Measurements from ENCODE around the gene MED27.

The MED27 gene

GRCh38 chr9:131984564-131984963 is 95.1 kb downstream of the MED27 start:
- TF ChIP-seq ZNF629 (tag by site-specific recombination; IDR thresholded peaks at IDR 0.05) (no peak), ZNF660 (tag by site-specific recombination; IDR thresholded peaks at IDR 0.05) (no peak), ZSCAN30 (tag by site-specific recombination; IDR thresholded peaks at IDR 0.05) (no peak), ZNF514 (tag by site-specific recombination; IDR thresholded peaks at IDR 0.05) (no peak), ZBTB1 (tag by site-specific recombination; IDR thresholded peaks at IDR 0.05) (no peak), ZNF16 (tag by site-specific recombination; IDR thresholded peaks at IDR 0.05; ENCODE audit: low read depth) (no peak), ZNF558 (tag by site-specific recombination; IDR thresholded peaks at IDR 0.05) (no peak), ZNF302 (tag by site-specific recombination; IDR thresholded peaks at IDR 0.05; ENCODE audit: low read depth) (no peak), ZNF76 (tag by site-specific recombination; IDR thresholded peaks at IDR 0.05; ENCODE audit: borderline replicate concordance, low read depth) (no peak), KLF9 (tag by site-specific recombination; IDR thresholded peaks at IDR 0.05; ENCODE audit: low read depth) (no peak)
- ChIA-PET POLR2A (no interaction called here), CTCF (interaction anchor here (0.6 to 0.9 kb wide), 2 partner anchors 8 to 222 kb away, joined by 3 read pairs; no protein-coding TSS in a partner anchor)
- no peak overlapping the region for H3K27ac ChIP-seq (ENCODE audit: extremely low read depth, low read depth, low read length)
- peaks cover 7% of the 10 kb centered on the region for H3K4me1 ChIP-seq (ENCODE audit: control insufficient read depth, insufficient read depth, low read length)
- no peaks in the 10 kb centered on the region for H3K36me3 ChIP-seq (ENCODE audit: control insufficient read depth in 2 of 2, insufficient read depth in 1 of 2, low read length in 2 of 2)
- H3K9me3 ChIP-seq (ENCODE audit: control insufficient read depth, insufficient read depth, low read depth, low read length) = no peaks in the 10 kb centered on the region
- no peak overlapping the region for H3K4me3 ChIP-seq (ENCODE audit: low read depth, low read length)

- TF ChIP-seq ZNF501 (tag by site-specific recombination; IDR thresholded peaks at IDR 0.05) (no peak), ZNF174 (tag by site-specific recombination; IDR thresholded peaks at IDR 0.05) (no peak), ZNF404 (tag by site-specific recombination; IDR thresholded peaks at IDR 0.05) (no peak)
- Histone ChIP-seq H3K36me3 (ENCODE audit: control insufficient read depth in 2 of 2, insufficient read depth in 1 of 2, low read length in 2 of 2) (no peaks in the 10 kb centered on the region), H3K27ac (ENCODE audit: extremely low read depth, low read depth, low read length) (no peak overlapping the region), H3K9me3 (ENCODE audit: control insufficient read depth, insufficient read depth, low read depth, low read length) (no peaks in the 10 kb centered on the region), H3K4me3 (ENCODE audit: low read depth, low read length) (no peak overlapping the region), H3K4me1 (ENCODE audit: control insufficient read depth, insufficient read depth, low read length) (peaks cover 7% of the 10 kb centered on the region)
- ChIA-PET POLR2A (no interaction called here), CTCF (interaction anchor here (0.5 to 1.2 kb wide), 2 partner anchors 36 to 187 kb away, joined by 3 to 4 read pairs; no protein-coding TSS in a partner anchor)
These were observed 96.9 kb downstream of the MED27 start for GRCh38 chr9:131982671-131983239.

DNA sequence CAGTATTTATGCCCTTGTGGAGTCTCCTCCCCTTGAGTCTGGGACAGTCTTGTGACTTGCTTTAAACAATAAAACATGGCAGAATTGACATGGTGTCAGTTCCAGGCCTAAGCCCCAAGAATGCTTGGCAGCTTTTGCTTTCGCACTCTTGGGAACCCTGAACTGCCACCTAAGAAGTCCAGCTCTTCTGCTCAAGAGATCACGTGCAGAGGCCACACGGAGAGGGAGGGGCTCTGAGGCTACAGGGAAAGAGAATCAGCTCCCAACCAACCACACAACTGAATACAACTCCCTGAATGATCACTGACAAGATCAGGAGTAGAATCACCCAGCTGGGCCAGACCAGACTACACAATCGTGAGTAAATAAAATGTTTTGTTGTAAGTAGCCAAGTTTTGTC is 97.6 kb downstream of the MED27 start:
- Histone ChIP-seq H3K27ac (ENCODE audit: extremely low read depth, low read depth, low read length) (no peak overlapping the region), H3K36me3 (ENCODE audit: control insufficient read depth in 2 of 2, insufficient read depth in 1 of 2, low read length in 2 of 2) (no peaks in the 10 kb centered on the region), H3K4me3 (ENCODE audit: low read depth, low read length) (no peak overlapping the region), H3K9me3 (ENCODE audit: control insufficient read depth, insufficient read depth, low read depth, low read length) (no peaks in the 10 kb centered on the region), H3K4me1 (ENCODE audit: control insufficient read depth, insufficient read depth, low read length) (peaks cover 7% of the 10 kb centered on the region)
- CTCF ChIA-PET = no interaction called here
- POLR2A ChIA-PET = no interaction called here
- TF ChIP-seq, protein P1, sequence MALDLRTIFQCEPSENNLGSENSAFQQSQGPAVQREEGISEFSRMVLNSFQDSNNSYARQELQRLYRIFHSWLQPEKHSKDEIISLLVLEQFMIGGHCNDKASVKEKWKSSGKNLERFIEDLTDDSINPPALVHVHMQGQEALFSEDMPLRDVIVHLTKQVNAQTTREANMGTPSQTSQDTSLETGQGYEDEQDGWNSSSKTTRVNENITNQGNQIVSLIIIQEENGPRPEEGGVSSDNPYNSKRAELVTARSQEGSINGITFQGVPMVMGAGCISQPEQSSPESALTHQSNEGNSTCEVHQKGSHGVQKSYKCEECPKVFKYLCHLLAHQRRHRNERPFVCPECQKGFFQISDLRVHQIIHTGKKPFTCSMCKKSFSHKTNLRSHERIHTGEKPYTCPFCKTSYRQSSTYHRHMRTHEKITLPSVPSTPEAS (tag by site-specific recombination; IDR thresholded peaks at IDR 0.05) = no peak
- TF ChIP-seq ZNF426 (tag by site-specific recombination; IDR thresholded peaks at IDR 0.05) (no peak), ZBTB8A (tag by site-specific recombination; IDR thresholded peaks at IDR 0.05) (no peak), ZNF645 (tag by site-specific recombination; IDR thresholded peaks at IDR 0.05) (no peak), HOXA7 (CRISPR knock-in tag; IDR thresholded peaks at IDR 0.05; ENCODE audit: borderline replicate concordance) (no peak), ZNF433 (tag by site-specific recombination; IDR thresholded peaks at IDR 0.05; ENCODE audit: low read depth) (no peak), ZNF830 (tag by site-specific recombination; IDR thresholded peaks at IDR 0.05; ENCODE audit: low read depth) (no peak), GLIS1 (tag by site-specific recombination; IDR thresholded peaks at IDR 0.05) (no peak), ZNF660 (tag by site-specific recombination; IDR thresholded peaks at IDR 0.05) (no peak), GLIS2 (tag by site-specific recombination; IDR thresholded peaks at IDR 0.05) (no peak), ZNF266 (tag by site-specific recombination; IDR thresholded peaks at IDR 0.05; ENCODE audit: low read depth) (no peak), ZNF23 (tag by site-specific recombination; IDR thresholded peaks at IDR 0.05; ENCODE audit: borderline replicate concordance) (no peak), ZNF37A (tag by site-specific recombination; IDR thresholded peaks at IDR 0.05) (no peak), ZNF148 (tag by site-specific recombination; IDR thresholded peaks at IDR 0.05; ENCODE audit: borderline replicate concordance) (no peak)

Measured in HEK293 (cell line).